KOPT-K1 (cell line): ENCODE results near the gene PHOSPHO2.
"Not testable (repeated sequence)": the region's sequence is repeated elsewhere in the genome, so short reads cannot be mapped to it uniquely, and the experiment has no call there.

Source experiments
- H3K27ac ChIP-seq: fragments of 200-600 bp; sonication (generic); 2 replicates; pipeline ENCODE4 v1.5.1; 2016; ENCODE audit warnings: antibody characterized with exemption, mild to moderate bottlenecking, low read depth, low read length; ENCODE audit not compliant: poor library complexity, severe bottlenecking
- H3K36me3 ChIP-seq: fragments of 200-600 bp; sonication (generic); 2 replicates; pipeline ENCODE4 v1.5.1; 2017; ENCODE audit warnings: antibody characterized with exemption, mild to moderate bottlenecking, low read length, moderate library complexity; ENCODE audit not compliant: insufficient read depth
- H3K9me3 ChIP-seq: fragments of 200-600 bp; sonication (generic); 2 replicates; pipeline ENCODE4 v1.5.1; 2017; ENCODE audit warnings: antibody characterized with exemption, low read length, mild to moderate bottlenecking; ENCODE audit not compliant: insufficient read depth, poor library complexity, severe bottlenecking

Gene PHOSPHO2

GRCh38 chr2:169672406-169672805 lies 21.9 kb upstream of the PHOSPHO2 start:
- no peaks in the 10 kb centered on the region for H3K9me3 ChIP-seq
- no peak overlapping the region for H3K27ac ChIP-seq
- H3K36me3 ChIP-seq, result no peaks in the 10 kb centered on the region

GRCh38 chr2:169673106-169673505 lies 21.2 kb upstream of the PHOSPHO2 start:
- Histone ChIP-seq H3K9me3 (no peaks in the 10 kb centered on the region), H3K27ac (no peak overlapping the region), H3K36me3 (no peaks in the 10 kb centered on the region)

DNA sequence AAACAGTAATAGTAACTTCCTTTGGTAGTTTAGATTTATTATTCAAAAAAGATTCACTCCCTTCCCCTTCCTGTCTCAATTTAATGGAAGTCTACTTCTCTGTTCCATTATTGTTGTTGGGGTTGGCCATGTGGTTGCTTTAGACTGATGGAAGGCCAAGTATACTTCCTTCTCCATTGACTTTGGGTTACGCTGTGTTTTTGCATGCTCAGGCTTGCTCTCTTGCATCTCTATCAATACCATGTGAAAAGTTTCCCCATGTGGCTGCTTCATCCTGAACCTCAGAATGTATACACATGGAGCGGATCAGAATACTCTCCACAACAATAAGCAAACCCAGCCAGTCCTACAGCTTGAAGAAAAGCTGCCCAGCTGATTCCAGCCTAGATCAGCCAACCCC lies 20.3 kb upstream of the PHOSPHO2 start:
- Histone ChIP-seq H3K36me3 (no peaks in the 10 kb centered on the region), H3K9me3 (no peaks in the 10 kb centered on the region), H3K27ac (no peak overlapping the region)

DNA sequence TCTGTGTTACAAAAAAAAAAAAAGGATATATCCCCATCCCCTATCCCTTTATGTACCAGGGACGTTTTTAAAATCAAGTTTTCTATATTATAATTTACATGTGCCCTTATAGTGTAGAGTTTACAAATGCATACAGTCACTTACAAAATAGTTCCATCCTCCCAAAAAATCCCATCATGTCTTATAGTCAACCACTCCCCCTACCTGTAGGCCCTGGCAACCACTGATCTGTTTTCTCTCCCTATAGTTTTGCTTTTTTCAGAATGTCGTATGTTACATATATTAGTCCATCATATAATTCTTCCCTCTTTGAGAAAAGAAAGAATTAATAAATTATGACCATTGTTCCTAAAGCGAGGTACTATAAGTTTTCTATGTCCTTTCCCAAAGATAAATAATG lies 17.9 kb upstream of the PHOSPHO2 start:
- no peak overlapping the region for H3K27ac ChIP-seq
- no peaks in the 10 kb centered on the region for H3K9me3 ChIP-seq
- H3K36me3 ChIP-seq, result no peaks in the 10 kb centered on the region

DNA sequence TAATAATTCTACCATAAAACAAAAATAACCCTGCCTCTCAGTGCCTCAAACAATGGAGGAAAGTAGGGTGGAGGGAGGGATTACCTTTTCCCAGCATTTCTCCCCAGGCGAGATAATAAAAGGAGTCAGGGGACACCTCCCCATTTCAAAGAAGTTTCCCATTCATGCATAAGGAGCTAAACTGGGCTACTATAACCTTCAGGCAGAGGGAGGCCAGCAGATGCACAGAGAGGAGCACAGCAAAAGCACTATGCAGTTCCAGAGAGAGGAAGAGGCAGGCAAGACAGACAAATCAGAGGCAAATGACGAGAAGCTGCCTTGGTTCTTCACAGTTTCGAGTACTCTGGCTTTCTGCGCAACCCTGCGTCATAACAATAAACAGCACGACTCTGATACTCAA lies 17.4 kb upstream of the PHOSPHO2 start:
- Histone ChIP-seq H3K36me3 (no peaks in the 10 kb centered on the region), H3K27ac (no peak overlapping the region), H3K9me3 (no peaks in the 10 kb centered on the region)

DNA sequence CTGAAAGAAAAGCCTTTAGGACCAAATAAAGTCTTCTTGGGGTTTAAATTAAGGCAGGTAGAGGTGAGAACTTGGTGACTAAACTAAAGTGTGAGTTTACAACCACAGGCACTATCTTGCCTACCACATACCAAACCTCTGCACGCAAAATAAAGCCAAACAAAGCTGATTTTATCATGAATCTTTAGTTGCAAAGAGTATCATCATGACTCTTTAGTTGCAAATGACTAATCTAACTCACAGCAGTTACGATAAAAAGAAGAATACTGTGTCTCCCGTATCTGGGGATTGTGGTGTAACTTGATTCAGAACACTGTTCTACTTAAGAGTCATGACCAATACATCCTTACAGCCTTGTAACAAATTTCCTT lies 11.2 kb upstream of the PHOSPHO2 start:
- Histone ChIP-seq H3K9me3 (peaks cover 2% of the 10 kb centered on the region), H3K27ac (no peak overlapping the region), H3K36me3 (no peaks in the 10 kb centered on the region)

- no peaks in the 10 kb centered on the region for H3K36me3 ChIP-seq
- no peak overlapping the region for H3K27ac ChIP-seq
- peaks cover 8% of the 10 kb centered on the region for H3K9me3 ChIP-seq
Measured at GRCh38 chr2:169683425-169684134, 10.7 kb upstream of the PHOSPHO2 start.

DNA sequence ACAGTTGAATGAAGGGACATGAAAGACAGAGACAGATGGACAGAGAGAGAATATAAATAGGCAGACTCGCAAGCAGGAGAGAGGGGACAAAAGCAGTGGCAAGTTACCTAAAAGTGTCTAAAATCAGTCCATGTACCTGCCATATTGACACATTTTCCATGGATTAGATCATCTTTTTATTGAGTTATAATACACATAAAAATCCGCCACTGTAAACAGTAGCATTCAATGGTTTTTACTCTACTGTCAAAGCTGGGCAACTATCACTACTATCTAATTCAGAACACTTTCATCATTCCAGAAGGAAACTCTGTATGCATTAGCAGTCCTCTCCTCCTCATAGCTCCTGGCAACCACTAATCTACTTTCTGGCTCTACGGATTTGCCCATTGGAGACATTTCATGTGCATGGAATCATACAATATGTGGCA lies 10.1 kb upstream of the PHOSPHO2 start:
- peaks cover 11% of the 10 kb centered on the region for H3K9me3 ChIP-seq
- H3K27ac ChIP-seq, result no peak overlapping the region
- no peaks in the 10 kb centered on the region for H3K36me3 ChIP-seq

DNA sequence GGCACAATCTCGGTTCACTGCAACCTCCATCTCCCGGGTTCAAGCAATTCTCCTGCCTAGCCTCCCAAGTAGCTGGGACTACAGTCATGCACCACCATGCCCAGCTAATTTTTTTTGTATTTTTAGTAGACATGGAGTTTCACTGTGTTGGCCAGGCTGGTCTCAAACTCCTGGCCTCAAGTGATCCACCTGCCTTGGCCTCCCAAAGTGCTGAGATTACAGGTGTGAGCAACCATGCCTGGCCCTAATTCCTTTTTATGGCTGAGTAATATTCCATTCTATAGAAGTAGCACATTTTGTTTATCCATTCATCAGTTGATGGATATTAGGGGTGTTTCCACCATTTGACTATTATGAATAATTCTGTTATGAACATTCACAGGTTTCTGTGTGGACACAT lies 9.6 kb upstream of the PHOSPHO2 start:
- H3K9me3 ChIP-seq, result peaks cover 14% of the 10 kb centered on the region
- not testable (repeated sequence) for H3K27ac ChIP-seq, H3K36me3 ChIP-seq

GRCh38 chr2:169686825-169687224 lies 7.4 kb upstream of the PHOSPHO2 start:
- H3K36me3 ChIP-seq, H3K27ac ChIP-seq: not testable (repeated sequence)
- H3K9me3 ChIP-seq, result peaks cover 18% of the 10 kb centered on the region

DNA sequence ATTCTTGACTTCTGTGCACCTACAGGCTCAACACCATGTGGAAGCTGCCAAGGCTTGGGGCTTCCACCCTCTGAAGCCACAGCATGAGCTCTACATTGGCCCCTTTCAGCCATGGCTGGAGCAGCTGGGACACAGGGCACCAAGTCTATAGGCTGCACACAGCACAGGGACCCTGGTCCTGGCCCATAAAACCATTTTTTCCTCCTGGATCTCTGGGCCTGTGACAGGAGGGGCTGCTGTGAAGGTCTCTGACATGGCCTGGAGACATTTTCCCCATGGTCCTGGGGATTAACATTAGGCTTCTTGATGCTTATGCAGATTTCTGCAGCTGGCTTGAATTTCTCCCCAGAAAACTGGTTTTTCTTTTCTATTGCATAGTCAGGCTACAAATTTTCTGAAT lies 6.3 kb upstream of the PHOSPHO2 start:
- H3K9me3 ChIP-seq, result peaks cover 18% of the 10 kb centered on the region
- H3K27ac ChIP-seq, H3K36me3 ChIP-seq: not testable (repeated sequence)

- H3K36me3 ChIP-seq, result no peaks in the 10 kb centered on the region
- H3K27ac ChIP-seq, result no peak overlapping the region
- peaks cover 18% of the 10 kb centered on the region for H3K9me3 ChIP-seq
Measured at GRCh38 chr2:169690958-169691357, 3.3 kb upstream of the PHOSPHO2 start.

DNA sequence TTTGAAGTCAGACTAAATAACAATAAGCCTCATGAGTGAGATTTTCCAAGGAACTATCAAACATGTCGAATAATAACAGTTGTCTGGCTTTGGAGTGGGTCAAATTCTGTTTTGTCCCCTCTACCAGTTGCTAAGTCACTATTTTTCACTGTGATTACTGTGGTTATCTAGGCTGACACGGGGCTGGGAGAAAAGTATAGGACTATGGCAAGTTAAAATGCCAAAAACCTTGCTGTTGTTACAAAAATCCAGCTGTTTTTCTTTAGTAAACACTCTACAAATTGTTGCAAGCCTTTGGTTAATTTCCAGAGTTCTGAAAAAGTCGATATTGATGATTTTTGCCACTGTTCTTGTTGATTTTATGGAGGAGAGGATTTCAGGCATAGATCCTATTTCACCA lies 1.6 kb upstream of the PHOSPHO2 start:
- Histone ChIP-seq H3K36me3 (no peaks in the 10 kb centered on the region), H3K9me3 (peaks cover 18% of the 10 kb centered on the region), H3K27ac (no peak overlapping the region)

DNA sequence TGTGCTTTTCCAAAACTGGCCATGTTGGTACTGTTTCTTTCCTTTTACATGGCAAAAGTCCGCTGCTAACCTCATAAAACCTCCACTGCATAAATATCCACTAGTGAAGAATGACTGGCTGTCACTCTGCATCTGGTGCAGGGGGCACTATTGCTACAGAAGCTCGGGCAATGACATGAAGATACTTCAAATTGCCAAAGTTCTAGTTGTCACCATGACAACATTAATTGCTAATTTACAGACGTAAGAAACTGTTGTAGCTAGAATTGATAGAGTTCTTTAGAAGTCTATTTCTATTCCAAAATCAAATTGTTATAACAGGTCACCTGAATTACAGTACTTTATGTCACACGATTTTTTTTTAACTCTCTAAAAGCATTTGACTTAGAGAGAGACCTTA lies 909 bp upstream of the PHOSPHO2 start:
- no peak overlapping the region for H3K27ac ChIP-seq
- peaks cover 12% of the 10 kb centered on the region for H3K9me3 ChIP-seq
- H3K36me3 ChIP-seq, result no peaks in the 10 kb centered on the region

DNA sequence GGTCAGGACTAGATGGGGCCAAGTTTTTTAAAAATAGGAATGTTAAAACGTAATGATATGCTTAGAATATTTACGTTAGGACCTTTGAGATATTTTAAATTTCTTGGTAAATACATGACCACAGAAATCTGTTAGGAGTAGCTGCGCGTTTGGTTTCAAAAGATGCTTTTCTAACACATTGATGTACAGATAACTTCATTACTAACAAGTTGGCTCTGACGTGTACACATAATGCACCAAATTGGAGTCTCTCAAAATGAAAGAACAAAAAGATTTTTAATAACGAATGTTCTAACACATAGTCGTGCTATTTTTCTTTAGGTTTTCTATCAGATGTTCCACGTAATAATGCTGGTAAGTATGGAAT lies 608 bp downstream of the PHOSPHO2 start:
- Histone ChIP-seq H3K36me3 (peaks cover 4% of the 10 kb centered on the region; the same call in 1 of the 2 replicates), H3K9me3 (peaks cover 2% of the 10 kb centered on the region), H3K27ac (peak overlapping the region; percentile 63)

GRCh38 chr2:169696381-169696780 lies 2.1 kb downstream of the PHOSPHO2 start:
- H3K9me3 ChIP-seq, result no peaks in the 10 kb centered on the region
- H3K27ac ChIP-seq, result no peak overlapping the region
- peaks cover 11% of the 10 kb centered on the region for H3K36me3 ChIP-seq
